H1 (cell line): Measurements from ENCODE around the gene NHP2. TPM values are rescaled to one million over a fixed set of nuclear protein-coding genes. Genes with fewer than 3 reads are reported as not detected.

Experiments
- CTCF ChIA-PET: fragments of 300-600 bp; sonication (Branson Sonifier 250); formaldehyde crosslinking; loops from one replicate; lab custom pipeline; 2021; ENCODE audit not compliant: partially characterized antibody; lab: Charles Lee
- POLR2A ChIA-PET: fragments of 300-600 bp; sonication (Branson Sonifier 250); formaldehyde crosslinking; loops from one replicate; lab custom pipeline; 2021; ENCODE audit warnings: inconsistent platforms; ENCODE audit not compliant: partially characterized antibody; lab: Charles Lee
- DNase-seq, 2 experiments: peaks; one replicate each; pipeline versions ENCODE4 v3.0.0 to v3.0.0-alpha.2; 2010 to 2022; ENCODE audit warnings: low spot score in 2 of 2, low read depth in 1 of 2, mixed read lengths in 1 of 2
- FAIRE-seq: peaks from 2 replicates; lab custom pipeline; 2011; peaks lifted over from hg19 to GRCh38; lab: Jason Lieb, UNC
- H2AFZ ChIP-seq: 2 replicates; pipeline ENCODE4 v1.8.1; 2012; ENCODE audit warnings: low read length, inconsistent platforms
- H2AK5ac ChIP-seq: 2 replicates; pipeline ENCODE4 v1.6.1; 2013; ENCODE audit warnings: low read depth, low read length
- H2BK120ac ChIP-seq: replicated peaks from 2 replicates; pipeline ENCODE3; 2013; ENCODE audit warnings: low read depth, low read length, inconsistent platforms
- H2BK12ac ChIP-seq: 2 replicates; pipeline ENCODE4 v1.6.1; 2013; ENCODE audit warnings: low read depth, low read length
- H2BK15ac ChIP-seq: 2 replicates; pipeline ENCODE4 v1.6.1; 2013; ENCODE audit warnings: low read length
- H2BK20ac ChIP-seq: 2 replicates; pipeline ENCODE4 v1.6.1; 2013; ENCODE audit warnings: low read length
- H2BK5ac ChIP-seq: 2 replicates; pipeline ENCODE4 v1.6.1; 2013; ENCODE audit warnings: low read depth, low read length
- H3K14ac ChIP-seq: 2 replicates; pipeline ENCODE4 v1.6.1; 2013; ENCODE audit warnings: inconsistent platforms; ENCODE audit not compliant: insufficient read length
- H3K18ac ChIP-seq: 2 replicates; pipeline ENCODE4 v1.6.1; 2013; ENCODE audit warnings: low read length; ENCODE audit errors: extremely low read depth
- H3K23ac ChIP-seq: 2 replicates; pipeline ENCODE4 v1.6.1; 2013; ENCODE audit warnings: inconsistent platforms; ENCODE audit not compliant: insufficient read length
- H3K23me2 ChIP-seq: 2 replicates; pipeline ENCODE4 v1.6.1; 2013; ENCODE audit warnings: low read depth, low read length
- H3K27ac ChIP-seq: 2 replicates; pipeline ENCODE4 v1.6.1; 2011; ENCODE audit warnings: low read depth, low read length, inconsistent platforms
- H3K27me3 ChIP-seq, 4 experiments: replicated peaks in 1 of 4; 1 replicate in 1 of 4; 2 replicates in 3 of 4; pipeline versions ENCODE4 v1.6.1 to v1.8.1; 2011 to 2013; ENCODE audit warnings: low read length in 3 of 4, mild to moderate bottlenecking in 3 of 4, inconsistent platforms in 2 of 4, mixed read lengths in 2 of 4, moderate library complexity in 1 of 4; ENCODE audit not compliant: control insufficient read depth in 3 of 4, insufficient read depth in 3 of 4; ENCODE audit errors: extremely low read depth in 1 of 4
- H3K36me3 ChIP-seq, 4 experiments: 2 replicates each; pipeline versions ENCODE4 v1.6.1 to v1.8.1; 2011 to 2013; ENCODE audit warnings: mild to moderate bottlenecking in 4 of 4, low read length in 3 of 4, moderate library complexity in 2 of 4, control low read depth in 1 of 4, inconsistent platforms in 1 of 4; ENCODE audit not compliant: insufficient read depth in 4 of 4, control insufficient read depth in 2 of 4
- H3K4ac ChIP-seq: replicated peaks from 2 replicates; pipeline ENCODE3; 2013; ENCODE audit warnings: low read length, low read depth, mixed read lengths, inconsistent platforms; ENCODE audit not compliant: insufficient read length
- H3K4me1 ChIP-seq, 4 experiments: replicated peaks in 1 of 4; 1 replicate in 1 of 4; 2 replicates in 3 of 4; pipeline versions ENCODE4 v1.6.1 to v1.8.1; 2011 to 2013; ENCODE audit warnings: low read length in 3 of 4, inconsistent platforms in 2 of 4, mixed read lengths in 1 of 4; ENCODE audit not compliant: insufficient read depth in 4 of 4, control insufficient read depth in 3 of 4
- H3K4me2 ChIP-seq, 2 experiments: 2 replicates each; pipeline versions ENCODE4 v1.6.1 to v1.8.1; 2011 to 2013; ENCODE audit warnings: low read depth in 2 of 2, low read length in 2 of 2, control low read depth in 1 of 2, inconsistent platforms in 1 of 2, mild to moderate bottlenecking in 1 of 2; ENCODE audit not compliant: insufficient read depth in 1 of 2
- H3K4me3 ChIP-seq, 4 experiments: fragments of 200-600, 300-600 bp in 1 of 4; sonication (generic), shearing (Covaris generic), sonication (Bioruptor Twin) in 1 of 4; 2 replicates each; pipeline versions ENCODE4 v1.5.1 to v1.8.1; 2011 to 2016; ENCODE audit warnings: low read length in 4 of 4, low read depth in 3 of 4, control low read depth in 2 of 4, inconsistent platforms in 2 of 4, mild to moderate bottlenecking in 2 of 4, mixed read lengths in 1 of 4, moderate library complexity in 1 of 4; ENCODE audit not compliant: insufficient read depth in 2 of 4; ENCODE audit errors: extremely low read depth in 1 of 4
- H3K56ac ChIP-seq: replicated peaks from 2 replicates; pipeline ENCODE3; 2013; ENCODE audit warnings: low read depth, mild to moderate bottlenecking, mixed read lengths, low read length, inconsistent platforms; ENCODE audit not compliant: insufficient read length
- H3K79me1 ChIP-seq: 2 replicates; pipeline ENCODE4 v1.6.1; 2013; ENCODE audit warnings: low read depth, low read length, control low read depth
- H3K79me2 ChIP-seq, 2 experiments: 2 replicates each; pipeline versions ENCODE4 v1.6.1 to v1.8.1; 2012 to 2013; ENCODE audit warnings: low read length in 2 of 2, mild to moderate bottlenecking in 2 of 2, inconsistent platforms in 1 of 2; ENCODE audit not compliant: insufficient read depth in 2 of 2, control insufficient read depth in 1 of 2
- H3K9ac ChIP-seq, 4 experiments: replicated peaks in 1 of 4; 1 replicate in 1 of 4; 2 replicates in 3 of 4; pipeline versions ENCODE4 v1.6.1 to v1.8.1; 2011 to 2013; ENCODE audit warnings: low read depth in 3 of 4, low read length in 3 of 4, control low read depth in 2 of 4, mild to moderate bottlenecking in 2 of 4, moderate library complexity in 2 of 4, inconsistent platforms in 1 of 4; ENCODE audit errors: extremely low read depth in 1 of 4
- H3K9me3 ChIP-seq, 2 experiments: 2 replicates each; pipeline versions ENCODE4 v1.6.1 to v1.8.1; 2012 to 2013; ENCODE audit warnings: mild to moderate bottlenecking in 2 of 2, moderate library complexity in 2 of 2, control low read depth in 1 of 2, inconsistent platforms in 1 of 2, low read depth in 1 of 2, low read length in 1 of 2, mixed read lengths in 1 of 2; ENCODE audit not compliant: insufficient read depth in 2 of 2
- H4K20me1 ChIP-seq, 2 experiments: replicated peaks in 1 of 2; 2 replicates each; pipeline versions ENCODE3 to v1.8.1; 2011 to 2013; ENCODE audit warnings: inconsistent platforms in 2 of 2, low read length in 2 of 2, mild to moderate bottlenecking in 1 of 2; ENCODE audit not compliant: insufficient read depth in 2 of 2, control insufficient read depth in 1 of 2
- H4K5ac ChIP-seq: 2 replicates; pipeline ENCODE4 v1.6.1; 2013; ENCODE audit warnings: low read length, low read depth, mixed read lengths, inconsistent platforms; ENCODE audit not compliant: insufficient read length
- H4K8ac ChIP-seq: 2 replicates; pipeline ENCODE4 v1.8.0; 2013; ENCODE audit warnings: mild to moderate bottlenecking, moderate library complexity, low read length, inconsistent platforms; ENCODE audit not compliant: insufficient read depth; ENCODE audit errors: extremely low read depth
- H4K91ac ChIP-seq: replicated peaks from 2 replicates; pipeline ENCODE3; 2013; ENCODE audit warnings: low read length, mixed read lengths, inconsistent platforms; ENCODE audit not compliant: insufficient read length
- BACH1 ChIP-seq: IDR thresholded peaks from 2 replicates; pipeline ENCODE4 v1.6.1; 2012; ENCODE audit warnings: low read length, improper control_type of control experiment
- CBX8 ChIP-seq: fragments of 300-800, 300-1000 bp; sonication (generic); IDR thresholded peaks from 2 replicates; pipeline ENCODE4 v1.7.1; 2016; ENCODE audit warnings: low read depth, low read length, borderline replicate concordance
- EGR1 ChIP-seq: IDR thresholded peaks from 2 replicates; pipeline ENCODE4 v1.6.1; 2011; ENCODE audit warnings: low read depth, low read length, borderline replicate concordance
- EP300 ChIP-seq, 2 experiments: IDR thresholded peaks; 1 replicate in 1 of 2; 2 replicates in 1 of 2; pipeline ENCODE4 v1.6.1; 2011 to 2012; ENCODE audit warnings: low read depth in 2 of 2, low read length in 2 of 2, mild to moderate bottlenecking in 2 of 2, borderline replicate concordance in 1 of 2, inconsistent platforms in 1 of 2, moderate library complexity in 1 of 2
- GTF2F1 ChIP-seq: IDR thresholded peaks from 2 replicates; pipeline ENCODE4 v1.6.1; 2012; ENCODE audit warnings: low read depth, low read length, improper control_type of control experiment, borderline replicate concordance
- POU5F1 ChIP-seq: IDR thresholded peaks from 2 replicates; pipeline ENCODE4 v1.6.1; 2011; ENCODE audit warnings: low read depth, mild to moderate bottlenecking, low read length, moderate library complexity
- RNF2 ChIP-seq: fragments of 200-900, 300-1000 bp; sonication (generic); IDR thresholded peaks from 2 replicates; pipeline ENCODE4 v1.7.1; 2016; ENCODE audit warnings: borderline replicate concordance, low read depth, mild to moderate bottlenecking, antibody characterized with exemption, low read length; ENCODE audit not compliant: poor library complexity, severe bottlenecking; ENCODE audit errors: missing control alignments
- TCF12 ChIP-seq: IDR thresholded peaks from 2 replicates; pipeline ENCODE4 v1.6.1; 2011; ENCODE audit warnings: low read depth, mild to moderate bottlenecking, low read length
- WGBS, 2 experiments: shearing (Covaris generic) in 1 of 2; methylation state at CpG; one replicate each; pipeline versions ENCODE4 v1.1.6 to v1.1.7; 2013 to 2015; ENCODE audit warnings: low lambda C conversion rate in 2 of 2, mixed read lengths in 2 of 2, inconsistent platforms in 1 of 2, low coverage in 1 of 2, missing lambda C conversion rate in 1 of 2; ENCODE audit not compliant: insufficient replicate concordance in 2 of 2, insufficient coverage in 1 of 2, insufficient read length in 1 of 2; ENCODE audit errors: extremely low coverage in 1 of 2, missing lambda C conversion rate in 1 of 2; 5-methylcytosine and 5-hydroxymethylcytosine counted together
- polyA plus RNA-seq, 7 experiments: library from polyadenylated mRNA; depleted of rRNA in 3 of 7; stranded (reverse) in 5 of 7; unstranded in 2 of 7; fragments of >200 nt in 5 of 7; fragments of 200-250 nt in 2 of 7; gene quantifications; 1 replicate in 5 of 7; 2 replicates in 1 of 7; 4 replicates in 1 of 7; pipeline versions ENCODE4 v1.2.1 to v1.2.3, GENCODE V29; 2011 to 2013; ENCODE audit warnings: missing spikeins in 2 of 7, mixed read lengths in 2 of 7
- total RNA-seq: library from RNA; stranded (reverse); fragmentation: NEBNext Ultra II Directional; extraction: Animal tissue kit (Norgen Biotek cat#: 25700); gene quantifications from 2 replicates; pipeline ENCODE4 v1.2.1, GENCODE V29; 2021

Gene NHP2
- total and polyA plus RNA-seq, 2 of the 8 experiments (the other 6 are each of a cell fraction or from before 2014, with no cell fraction given): 241 to 263 TPM

GRCh38 chr5:178196281-178196812 lies 42.7 kb upstream of the NHP2 start:
- no peak overlapping the region for H3K27ac ChIP-seq

More at GRCh38 chr5:178196281-178196812, 42.7 kb upstream of the NHP2 start:
- WGBS, 2 experiments: 84% methylated on average over 7 of the region's 7 CpGs; no CpG with 5 or more reads in 1 of the 2 experiments
- Histone ChIP-seq H3K4me2 (no peak overlapping the region), H3K14ac (no peak overlapping the region), H3K27me3 (no peaks in the 10 kb centered on the region; a peak in 1 of 7 replicates), H3K79me2 (no peaks in the 10 kb centered on the region), H2AFZ (no peak overlapping the region), H2AK5ac (no peak overlapping the region), H3K4ac (no peak overlapping the region), H4K91ac (no peak overlapping the region), H3K36me3 (no peaks in the 10 kb centered on the region), H2BK15ac (no peak overlapping the region), H4K8ac (no peak overlapping the region), H2BK5ac (no peak overlapping the region), H3K79me1 (no peaks in the 10 kb centered on the region), H4K20me1 (no peaks in the 10 kb centered on the region), H2BK120ac (no peak overlapping the region), H3K9me3 (peaks cover 0 to 4% of the 10 kb centered on the region in 2 experiments; a peak in 2 of 4 replicates), H2BK20ac (no peak overlapping the region), H3K56ac (no peak overlapping the region), H3K9ac (no peak overlapping the region), H3K18ac (no peak overlapping the region), H3K23me2 (no peaks in the 10 kb centered on the region), H4K5ac (no peak overlapping the region), H3K4me3 (no peak overlapping the region), H3K23ac (no peak overlapping the region), H2BK12ac (no peak overlapping the region), H3K4me1 (peaks cover 0 to 10% (median 3%) of the 10 kb centered on the region in 4 experiments; a peak in 3 of 7 replicates)
- DNase-seq: no peak
- ChIA-PET CTCF (interaction anchor here (0.9 to 3.7 kb wide), 18 partner anchors 7 to 118 kb away, joined by 3 to 54 read pairs (median 5); no protein-coding TSS in a partner anchor), POLR2A (interaction anchor here (31.3 to 38.5 kb wide), 2 partner anchors 7 to 12 kb away, joined by 985 read pairs; partner anchors contain the start of genes GMCL2 and HNRNPAB)
- FAIRE-seq: no peak
- no peak for TF ChIP-seq TCF12
- TF ChIP-seq GTF2F1: no peak
- no peak for TF ChIP-seq POU5F1
- no peak for TF ChIP-seq EGR1
- no peak for TF ChIP-seq RNF2
- TF ChIP-seq EP300 (IDR thresholded peaks at IDR 0.05; ENCODE audit: borderline replicate concordance in 1 of 2, low read depth in 2 of 2, low read length in 2 of 2): no peak
- TF ChIP-seq BACH1: no peak
- TF ChIP-seq CBX8: no peak
